Stimulated activated naive CD8-positive, alpha-beta T cell treated with anti-CD3 and anti-CD28 coated beads, Interleukin-15, amount 100 ng/mL, for 72 hours (primary cell): ENCODE data around the gene HHIPL2.

Experiments used
- ATAC-seq: fragments of 150-1000 bp; cut with Tn5 transposase; 2 replicates; pipeline ENCODE4 v1.10.0; 2021; ENCODE audit warnings: mild to moderate bottlenecking, moderate library complexity
- DNase-seq, 2 donors: peaks; one replicate each; pipeline ENCODE4 v3.0.0; 2021 to 2022
- H3K27ac Mint-ChIP-seq, 2 donors: one replicate each; pipeline ENCODE4 v1.8.0; 2022; ENCODE audit warnings: mild to moderate bottlenecking in 2 of 2, mixed read lengths in 2 of 2, moderate library complexity in 2 of 2
- H3K27me3 Mint-ChIP-seq: one replicate; pipeline ENCODE4 v1.8.0; 2022; ENCODE audit warnings: mixed read lengths
- H3K4me1 Mint-ChIP-seq: one replicate; pipeline ENCODE4 v1.8.0; 2022; ENCODE audit warnings: mild to moderate bottlenecking, mixed read lengths
- H3K4me3 Mint-ChIP-seq, 2 donors: one replicate each; pipeline ENCODE4 v1.8.0; 2022; ENCODE audit warnings: mild to moderate bottlenecking in 2 of 2, mixed read lengths in 2 of 2, moderate library complexity in 1 of 2
- H3K9me3 Mint-ChIP-seq, 2 donors: one replicate each; pipeline ENCODE4 v1.8.0; 2022; ENCODE audit warnings: mixed read lengths in 2 of 2

Gene HHIPL2

GRCh38 chr1:222554177-222554576, 6.3 kb upstream of the HHIPL2 start:
- Mint-ChIP-seq H3K4me1 (no peaks in the 10 kb centered on the region), H3K27me3 (no peaks in the 10 kb centered on the region), H3K9me3 (no peaks in the 10 kb centered on the region), H3K4me3 (no peak overlapping the region), H3K27ac (no peak overlapping the region)
- ATAC-seq (no peak), DNase-seq (no peak)

DNA sequence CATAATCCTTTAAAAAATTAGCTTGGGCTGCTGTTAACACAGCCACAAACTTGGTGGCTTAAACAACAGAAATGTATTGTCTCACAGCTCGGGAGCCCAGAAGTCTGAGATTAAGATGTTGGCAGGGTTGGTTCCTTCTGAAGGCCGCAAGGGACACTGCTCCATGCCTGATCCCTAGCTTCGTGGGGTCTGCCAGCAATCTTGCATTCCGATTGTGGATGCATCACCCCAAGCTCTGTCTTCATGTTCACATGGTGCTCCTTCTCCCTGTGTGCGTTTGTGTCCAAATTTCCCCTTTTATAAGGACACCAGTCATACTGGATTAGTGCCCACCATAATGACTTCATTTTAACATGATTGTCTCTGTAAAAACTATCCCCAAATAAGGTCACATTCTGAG, 5.0 kb upstream of the HHIPL2 start:
- Mint-ChIP-seq H3K27me3 (no peaks in the 10 kb centered on the region), H3K4me1 (no peaks in the 10 kb centered on the region), H3K27ac (no peak overlapping the region), H3K4me3 (no peak overlapping the region), H3K9me3 (no peaks in the 10 kb centered on the region)
- no peak for ATAC-seq
- DNase-seq = no peak

GRCh38 chr1:222547260-222547614, 667 bp downstream of the HHIPL2 start:
- no peak for ATAC-seq

DNA sequence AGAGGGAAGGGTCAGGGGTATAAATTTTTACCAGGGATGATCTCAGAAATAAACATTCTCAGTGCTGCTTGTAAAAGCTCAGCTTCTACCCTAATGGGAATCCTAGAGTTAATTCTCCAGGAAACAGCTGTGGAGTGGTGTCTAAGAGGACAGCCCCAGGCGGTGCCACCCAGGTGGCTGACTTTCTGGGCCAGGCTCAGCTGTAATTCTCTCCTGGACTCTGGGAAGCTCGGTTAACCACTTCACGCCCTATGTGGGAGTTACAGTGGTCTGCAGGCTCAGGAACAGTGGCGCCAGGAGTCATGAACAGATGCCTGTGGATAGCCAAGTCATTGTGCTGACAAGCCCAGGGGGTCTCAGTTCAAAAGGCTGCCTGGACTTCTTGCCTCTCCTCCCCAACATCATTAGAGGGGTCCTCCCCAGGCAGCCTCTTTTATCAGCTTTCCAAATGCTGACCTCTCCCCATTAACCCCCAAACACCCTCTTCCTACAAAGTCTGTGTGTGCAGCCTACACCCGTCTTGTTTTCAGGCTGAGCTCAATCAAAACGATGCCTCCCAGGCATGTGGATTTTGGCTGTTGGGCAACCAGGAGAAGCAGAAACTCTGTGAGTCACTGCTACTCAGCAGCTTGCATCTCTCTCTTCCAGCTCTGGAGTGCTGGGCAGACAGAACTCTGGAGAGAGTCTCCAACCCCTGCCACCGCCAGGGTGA, 1.2 kb downstream of the HHIPL2 start:
- no peaks in the 10 kb centered on the region for H3K4me1 Mint-ChIP-seq
- ATAC-seq (no peak), DNase-seq (no peak)
- H3K9me3 Mint-ChIP-seq = no peaks in the 10 kb centered on the region
- H3K27me3 Mint-ChIP-seq = peaks cover 45% of the 10 kb centered on the region
- H3K4me3 Mint-ChIP-seq = no peak overlapping the region
- H3K27ac Mint-ChIP-seq = no peak overlapping the region

More at GRCh38 chr1:222547260-222547614, 667 bp downstream of the HHIPL2 start:
- no peak overlapping the region for H3K27ac Mint-ChIP-seq
- H3K9me3 Mint-ChIP-seq = no peaks in the 10 kb centered on the region
- H3K4me3 Mint-ChIP-seq = no peak overlapping the region
- no peak for DNase-seq
- H3K4me1 Mint-ChIP-seq = no peaks in the 10 kb centered on the region
- H3K27me3 Mint-ChIP-seq = peaks cover 45% of the 10 kb centered on the region

DNA sequence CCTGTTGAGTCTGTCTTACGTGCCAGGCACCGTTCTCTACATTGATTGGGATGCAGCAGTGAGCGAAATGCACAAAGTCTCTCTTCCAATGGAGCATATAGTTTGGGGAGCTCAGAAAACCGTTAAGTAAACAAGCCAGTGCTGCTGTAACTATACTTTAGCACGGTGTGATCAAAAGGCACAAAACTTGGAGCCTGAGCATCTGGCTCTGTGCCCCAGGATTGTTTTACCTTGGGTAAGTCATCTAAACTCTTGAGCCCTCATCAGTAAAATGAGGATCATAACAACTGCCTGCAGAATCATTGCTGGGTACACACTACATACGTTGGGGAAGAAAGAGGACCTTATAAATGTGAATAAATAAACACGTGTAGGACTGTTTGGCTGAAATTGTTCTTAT, 1.8 kb downstream of the HHIPL2 start:
- Mint-ChIP-seq H3K4me1 (no peaks in the 10 kb centered on the region), H3K4me3 (no peak overlapping the region), H3K27ac (no peak overlapping the region), H3K27me3 (peaks cover 45% of the 10 kb centered on the region), H3K9me3 (no peaks in the 10 kb centered on the region)
- DNase-seq (no peak), ATAC-seq (no peak)

- ATAC-seq (no peak), DNase-seq (no peak)
- Mint-ChIP-seq H3K4me3 (no peak overlapping the region), H3K4me1 (no peaks in the 10 kb centered on the region), H3K27ac (no peak overlapping the region), H3K9me3 (no peaks in the 10 kb centered on the region), H3K27me3 (peaks cover 45% of the 10 kb centered on the region)
These were observed 4.1 kb downstream of the HHIPL2 start for GRCh38 chr1:222543817-222544216.

- DNase-seq (no peak), ATAC-seq (no peak)
- no peak overlapping the region for H3K4me3 Mint-ChIP-seq
- H3K27me3 Mint-ChIP-seq = peaks cover 25% of the 10 kb centered on the region
- no peaks in the 10 kb centered on the region for H3K4me1 Mint-ChIP-seq
- no peak overlapping the region for H3K27ac Mint-ChIP-seq
- no peaks in the 10 kb centered on the region for H3K9me3 Mint-ChIP-seq
These were observed 7.3 kb downstream of the HHIPL2 start for GRCh38 chr1:222540598-222540995.

DNA sequence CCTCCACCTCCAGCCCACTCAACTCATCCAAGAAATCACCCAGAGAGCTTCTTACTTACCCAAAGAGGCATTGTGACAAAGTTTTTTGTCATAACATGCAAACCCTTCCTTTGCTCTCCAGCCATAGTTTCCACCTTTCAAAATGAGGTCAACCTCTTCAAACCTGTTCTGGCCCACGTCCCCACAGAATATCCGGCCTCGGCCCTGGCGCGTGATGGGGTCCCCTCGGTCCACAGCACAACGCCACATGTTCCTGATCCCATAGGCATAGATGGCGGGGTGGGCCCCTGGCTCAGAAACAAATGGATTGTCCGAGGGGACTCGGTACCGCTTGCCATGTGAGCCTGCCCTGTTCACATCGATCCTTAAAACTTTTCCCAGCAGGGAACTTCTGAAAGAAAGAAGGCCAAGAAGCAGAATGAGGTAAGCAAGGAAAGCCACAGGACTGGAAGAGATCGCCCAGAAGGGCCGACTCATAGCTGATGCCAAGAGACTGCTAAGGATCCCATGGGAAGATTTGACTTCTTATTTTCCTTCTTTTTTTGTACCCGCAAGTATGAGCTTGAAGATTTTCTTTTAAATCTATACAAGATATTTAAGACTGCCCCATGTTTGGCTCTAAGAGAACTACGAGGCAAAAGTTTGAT, 7.8 kb downstream of the HHIPL2 start:
- H3K27ac Mint-ChIP-seq = peak overlapping the region in 1 of 2 donors; percentile 7
- H3K27me3 Mint-ChIP-seq = peaks cover 20% of the 10 kb centered on the region
- H3K4me3 Mint-ChIP-seq = no peak overlapping the region
- DNase-seq = no peak
- H3K9me3 Mint-ChIP-seq = no peaks in the 10 kb centered on the region
- no peaks in the 10 kb centered on the region for H3K4me1 Mint-ChIP-seq
- ATAC-seq = no peak

DNA sequence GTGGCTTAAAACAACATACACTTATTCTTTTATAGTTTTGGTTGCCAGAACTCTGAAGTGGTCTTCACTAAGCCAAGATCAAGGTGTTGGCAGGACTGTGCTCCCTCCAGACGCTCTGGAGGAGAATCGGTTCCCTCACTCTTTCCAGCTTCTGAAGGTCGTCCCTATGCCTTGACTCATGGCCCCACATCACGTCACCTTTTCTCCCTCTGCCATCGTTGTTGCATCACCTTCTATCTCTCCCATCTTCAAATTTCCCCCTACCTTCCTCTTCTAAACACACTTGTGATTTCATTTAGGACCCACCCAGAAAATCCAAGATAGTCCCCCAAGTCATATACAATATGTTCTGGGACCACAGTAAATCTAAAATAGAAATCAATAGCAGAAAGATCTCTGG, 12.4 kb downstream of the HHIPL2 start:
- DNase-seq (no peak), ATAC-seq (no peak)
- H3K9me3 Mint-ChIP-seq = no peaks in the 10 kb centered on the region
- no peak overlapping the region for H3K4me3 Mint-ChIP-seq
- no peaks in the 10 kb centered on the region for H3K27me3 Mint-ChIP-seq
- no peaks in the 10 kb centered on the region for H3K4me1 Mint-ChIP-seq
- no peak overlapping the region for H3K27ac Mint-ChIP-seq

GRCh38 chr1:222530852-222531251, 17.1 kb downstream of the HHIPL2 start:
- Mint-ChIP-seq H3K4me3 (no peak overlapping the region), H3K27me3 (no peaks in the 10 kb centered on the region), H3K4me1 (no peaks in the 10 kb centered on the region), H3K9me3 (peaks cover 6 to 11% of the 10 kb centered on the region in 2 donors), H3K27ac (no peak overlapping the region)
- no peak for ATAC-seq
- no peak for DNase-seq

DNA sequence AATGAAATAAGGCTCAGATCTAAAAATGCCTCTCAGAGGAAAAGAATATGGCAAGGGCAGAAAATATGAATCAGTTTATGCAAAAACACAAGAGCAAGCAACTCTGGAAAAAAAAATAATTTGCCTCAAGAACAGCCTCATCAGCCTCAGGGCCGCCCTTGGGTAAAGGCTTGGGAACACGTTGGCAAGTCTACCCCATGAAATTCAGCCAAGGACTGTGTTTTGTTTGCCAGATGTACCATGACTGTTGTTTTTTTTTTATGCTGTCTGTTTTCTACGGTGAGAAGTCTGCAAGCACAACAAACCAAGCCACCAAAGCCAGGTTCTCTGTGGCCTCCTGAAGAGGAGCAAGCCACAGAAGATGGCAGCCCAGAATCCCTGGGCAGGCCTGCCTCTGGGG, 18.0 kb downstream of the HHIPL2 start:
- Mint-ChIP-seq H3K27ac (no peak overlapping the region), H3K9me3 (peaks cover 6 to 11% of the 10 kb centered on the region in 2 donors), H3K27me3 (peaks cover 5% of the 10 kb centered on the region), H3K4me3 (no peak overlapping the region), H3K4me1 (no peaks in the 10 kb centered on the region)
- ATAC-seq (no peak), DNase-seq (no peak)

- Mint-ChIP-seq H3K4me3 (no peak overlapping the region), H3K27ac (peak overlapping the region in 1 of 2 donors; percentile 63), H3K27me3 (peaks cover 10% of the 10 kb centered on the region), H3K4me1 (no peaks in the 10 kb centered on the region), H3K9me3 (peaks cover 6 to 11% of the 10 kb centered on the region in 2 donors)
- ATAC-seq (no peak), DNase-seq (no peak)
These were observed 18.7 kb downstream of the HHIPL2 start for GRCh38 chr1:222529181-222529580.

DNA sequence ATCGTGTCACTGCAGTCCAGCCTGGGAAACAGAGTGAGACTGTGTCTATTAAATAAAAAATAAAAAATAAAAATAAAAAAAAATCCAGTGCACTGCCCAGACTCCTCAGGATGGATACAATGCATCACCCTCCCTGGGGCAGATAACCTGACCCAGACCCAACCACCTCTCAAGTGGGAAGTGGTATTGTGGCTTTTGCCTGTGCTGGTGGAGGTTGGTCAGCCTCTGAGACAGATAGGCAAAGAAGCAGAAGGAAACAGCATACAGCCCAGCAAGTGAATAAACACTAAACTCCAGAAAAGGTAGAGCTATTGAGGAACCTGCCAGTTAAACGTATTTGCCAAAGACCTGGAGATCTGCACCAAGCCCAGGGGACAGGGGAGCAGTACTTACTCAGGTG, 22.0 kb downstream of the HHIPL2 start:
- no peak overlapping the region for H3K4me3 Mint-ChIP-seq
- no peak for ATAC-seq

GRCh38 chr1:222523852-222524251, 24.1 kb downstream of the HHIPL2 start:
- Mint-ChIP-seq H3K27me3 (peaks cover 10% of the 10 kb centered on the region), H3K4me3 (no peak overlapping the region), H3K4me1 (no peaks in the 10 kb centered on the region), H3K27ac (no peak overlapping the region), H3K9me3 (peaks cover 13 to 25% of the 10 kb centered on the region in 2 donors)
- DNase-seq (no peak), ATAC-seq (no peak)

More for the DNA sequence above, 22.0 kb downstream of the HHIPL2 start:
- Mint-ChIP-seq H3K27ac (no peak overlapping the region), H3K27me3 (peaks cover 10% of the 10 kb centered on the region), H3K4me1 (no peaks in the 10 kb centered on the region), H3K9me3 (peaks cover 13 to 25% of the 10 kb centered on the region in 2 donors)
- DNase-seq = no peak

- Mint-ChIP-seq H3K4me3 (no peak overlapping the region), H3K4me1 (no peaks in the 10 kb centered on the region), H3K27ac (no peak overlapping the region), H3K27me3 (peaks cover 10% of the 10 kb centered on the region), H3K9me3 (peaks cover 7 to 18% of the 10 kb centered on the region in 2 donors)
- ATAC-seq (no peak), DNase-seq (no peak)
These were observed 25.6 kb downstream of the HHIPL2 start for GRCh38 chr1:222522105-222522915.
